ENCODE results near the gene SNX6.
"Not testable (repeated sequence)": the region's sequence is repeated elsewhere in the genome, so short reads cannot be mapped to it uniquely, and the experiment has no call there.

SNX6 gene

GRCh38 chr14:34592623-34593022, 37.3 kb downstream of the SNX6 start:
- no peak for TF ChIP-seq CTCF (conservative IDR thresholded peaks at IDR 0.05)
- no peak overlapping the region for H3K27ac ChIP-seq

GRCh38 chr14:34583525-34583924, 46.4 kb downstream of the SNX6 start:
- TF ChIP-seq CTCF (conservative IDR thresholded peaks at IDR 0.05) = no peak
- no peak for TF ChIP-seq ZFX (IDR thresholded peaks at IDR 0.05)
- no peak overlapping the region for H3K27ac ChIP-seq

- TF ChIP-seq ZFX (IDR thresholded peaks at IDR 0.05) (no peak), CTCF (conservative IDR thresholded peaks at IDR 0.05) (no peak)
- no peak overlapping the region for H3K27ac ChIP-seq
These were observed 47.7 kb downstream of the SNX6 start for GRCh38 chr14:34582117-34582680.

- TF ChIP-seq CTCF (conservative IDR thresholded peaks at IDR 0.05) (no peak), ZFX (IDR thresholded peaks at IDR 0.05) (no peak)
These were observed 49.6 kb downstream of the SNX6 start for GRCh38 chr14:34580381-34580780.

GRCh38 chr14:34571771-34572170, 58.2 kb downstream of the SNX6 start:
- H3K27ac ChIP-seq = no peak overlapping the region
- no peak for TF ChIP-seq ZFX (IDR thresholded peaks at IDR 0.05)

More at GRCh38 chr14:34580381-34580780, 49.6 kb downstream of the SNX6 start:
- H3K27ac ChIP-seq = no peak overlapping the region

- H3K27ac ChIP-seq = no peak overlapping the region
- TF ChIP-seq ZFX (IDR thresholded peaks at IDR 0.05) = no peak
- no peak for TF ChIP-seq CTCF (conservative IDR thresholded peaks at IDR 0.05)
These were observed 60.2 kb downstream of the SNX6 start for GRCh38 chr14:34569750-34570149.

- no peak for TF ChIP-seq ZFX (IDR thresholded peaks at IDR 0.05)
- no peak for TF ChIP-seq CTCF (conservative IDR thresholded peaks at IDR 0.05)
- no peak overlapping the region for H3K27ac ChIP-seq
These were observed 61.1 kb downstream of the SNX6 start for GRCh38 chr14:34568803-34569202.

GRCh38 chr14:34562776-34563150, 67.2 kb downstream of the SNX6 start:
- TF ChIP-seq CTCF (conservative IDR thresholded peaks at IDR 0.05) = no peak
- no peak for TF ChIP-seq ZFX (IDR thresholded peaks at IDR 0.05)
- H3K27ac ChIP-seq = no peak overlapping the region

GRCh38 chr14:34562037-34562775, 67.7 kb downstream of the SNX6 start:
- H3K27ac ChIP-seq = not testable (repeated sequence)

GRCh38 chr14:34556498-34556829, 73.5 kb downstream of the SNX6 start:
- H3K27ac ChIP-seq = not testable (repeated sequence)

- not testable (repeated sequence) for H3K27ac ChIP-seq
These were observed 74.1 kb downstream of the SNX6 start for GRCh38 chr14:34555583-34556497.
